HG03064 (cell line): Measurements from ENCODE around the gene AURKAIP1.

Source experiments
- ATAC-seq: cut with Tn5 transposase; IDR thresholded peaks from one replicate; pipeline ENCODE4 v1.9.1; 2021; ENCODE audit warnings: low read depth; ENCODE audit not compliant: unreplicated experiment

The AURKAIP1 gene

DNA sequence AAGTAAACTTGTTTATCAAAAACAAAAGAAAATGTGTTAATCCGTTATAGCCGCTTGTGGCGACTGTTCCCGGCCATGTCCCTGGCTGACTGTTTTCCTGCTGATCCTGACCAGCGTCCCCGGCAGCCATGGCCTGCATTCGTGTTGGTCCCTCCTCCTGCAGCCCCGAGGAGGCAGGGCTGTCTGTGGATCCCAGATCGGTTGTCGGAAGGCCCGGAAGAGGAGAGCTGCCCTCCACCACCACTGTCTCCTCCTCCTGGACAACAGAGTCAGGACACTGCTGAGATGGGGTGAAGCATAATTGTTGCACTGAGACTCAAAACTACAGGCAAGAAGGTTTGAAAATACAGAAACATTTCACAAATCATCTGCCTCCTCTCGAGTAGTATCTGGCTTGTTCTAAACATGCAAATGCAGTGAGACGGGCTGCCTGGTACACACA lies 13.0 kb downstream of the AURKAIP1 start:
- ATAC-seq: no peak

DNA sequence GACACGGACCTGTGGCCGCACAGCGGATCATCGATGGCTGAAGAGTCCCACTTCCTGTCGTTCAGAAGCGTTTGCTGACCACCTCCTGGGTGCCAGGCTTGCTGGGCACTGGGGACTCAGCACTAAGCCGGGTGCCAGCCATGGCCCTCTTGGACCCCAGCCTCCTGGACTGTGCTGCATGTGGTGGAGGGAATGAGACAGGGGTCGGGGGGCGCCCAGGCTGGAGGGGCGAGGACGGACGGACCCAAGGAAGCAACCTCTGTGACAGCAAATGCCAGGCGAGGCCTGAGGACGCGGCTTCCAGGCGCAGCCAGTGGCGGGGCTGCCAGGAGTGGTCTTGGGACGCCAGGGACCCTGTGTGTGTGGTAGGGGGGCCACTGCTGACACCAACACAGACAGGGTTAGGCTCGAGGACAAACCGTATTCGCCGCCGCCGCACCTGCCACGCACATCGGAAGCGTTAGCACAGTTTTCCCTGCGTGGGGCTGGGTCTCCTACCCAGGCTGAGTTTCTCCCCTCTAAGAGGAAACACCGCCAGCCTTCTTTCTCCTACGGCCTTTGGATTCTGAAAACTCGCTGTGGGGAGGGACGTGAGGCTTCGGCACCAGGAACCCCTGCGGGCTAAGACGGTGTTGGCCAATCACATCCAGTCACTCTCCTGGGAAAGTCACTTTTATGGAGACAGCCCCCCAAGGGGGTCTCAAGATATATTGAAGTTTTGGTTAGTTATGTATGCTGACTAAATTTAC lies 13.6 kb downstream of the AURKAIP1 start:
- no peak for ATAC-seq

DNA sequence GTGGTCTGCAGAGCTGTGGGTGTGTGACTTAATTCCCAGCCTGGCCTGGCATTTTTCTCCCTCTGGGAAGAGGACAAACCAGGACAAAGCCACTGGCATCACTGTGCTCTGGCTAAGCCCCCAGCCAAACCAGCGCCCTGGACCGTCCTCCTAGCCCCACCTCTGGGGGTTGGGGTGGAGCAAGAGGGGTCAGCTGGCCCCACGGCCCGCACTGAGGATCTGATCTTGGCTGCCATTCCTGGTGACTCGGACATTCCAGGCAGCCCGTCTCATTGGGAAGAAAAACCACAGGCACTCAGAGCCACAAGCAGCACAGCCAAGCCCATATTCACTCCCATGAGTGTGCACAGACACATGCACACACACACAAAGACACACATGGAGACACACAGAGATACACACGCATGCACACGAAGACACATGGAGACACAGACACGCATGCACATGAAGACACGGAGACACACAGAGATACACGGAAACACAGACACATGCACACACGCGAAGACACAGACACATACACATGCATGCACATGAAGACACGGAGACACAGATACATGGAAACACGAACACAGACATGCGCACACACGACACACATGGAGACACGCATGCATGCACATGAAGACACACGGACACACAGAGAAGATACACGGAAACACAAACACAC lies 14.4 kb downstream of the AURKAIP1 start:
- ATAC-seq: no peak

- no peak for ATAC-seq
Observed at GRCh38 chr1:1359664-1360468, 15.1 kb downstream of the AURKAIP1 start.

DNA sequence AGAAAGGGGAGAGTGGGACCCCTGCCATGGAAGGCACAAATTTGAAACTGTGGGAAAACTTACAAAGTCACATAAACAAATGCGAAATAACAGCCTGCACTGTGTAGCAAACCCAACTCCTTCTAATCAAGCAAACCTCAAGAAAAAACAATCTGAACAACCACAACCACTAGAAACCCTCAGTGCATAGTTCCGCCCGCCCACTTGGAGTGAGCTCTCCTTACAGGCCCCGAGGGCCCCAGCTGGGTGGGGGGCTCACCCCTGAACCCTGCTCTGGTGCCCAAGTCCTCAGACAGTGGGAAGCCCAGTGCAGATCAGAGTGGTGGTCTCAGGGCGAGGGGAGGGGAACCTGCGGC lies 15.7 kb downstream of the AURKAIP1 start:
- ATAC-seq: no peak

- no peak for ATAC-seq
Observed at GRCh38 chr1:1358433-1359271, 16.4 kb downstream of the AURKAIP1 start, which contains the start of gene MXRA8. Gene MXRA8 (minus strand): TSS chr1:1358555. CDS start chr1:1358504, 51 bp downstream.

DNA sequence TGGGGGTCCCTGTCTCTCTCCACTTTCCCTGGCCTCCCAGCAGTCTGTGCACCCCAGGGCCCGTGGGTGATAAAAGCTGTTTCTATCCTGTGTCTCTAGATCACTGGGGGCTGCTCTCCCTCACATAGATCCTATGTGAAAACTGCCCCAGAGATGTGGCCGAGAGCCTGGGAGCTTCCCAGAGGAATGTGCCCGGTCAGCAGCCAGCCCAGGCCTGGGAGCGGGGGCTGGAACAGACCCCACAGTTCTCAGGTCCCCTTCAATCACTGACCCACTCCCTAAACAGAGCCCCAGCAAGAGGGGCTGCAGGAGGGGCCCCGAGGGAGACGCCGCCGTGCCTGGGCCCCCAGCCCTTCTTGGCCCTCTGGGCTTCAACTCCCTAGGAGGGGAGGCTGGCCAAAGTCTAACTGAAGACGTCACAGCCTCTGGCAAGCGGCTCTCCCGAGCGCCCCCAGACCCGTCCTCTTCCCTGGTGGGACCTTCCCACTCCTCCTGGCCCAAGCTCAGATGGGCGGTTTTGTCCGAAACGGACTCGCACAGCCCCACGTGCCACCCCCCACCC lies 17.1 kb downstream of the AURKAIP1 start:
- no peak for ATAC-seq

DNA sequence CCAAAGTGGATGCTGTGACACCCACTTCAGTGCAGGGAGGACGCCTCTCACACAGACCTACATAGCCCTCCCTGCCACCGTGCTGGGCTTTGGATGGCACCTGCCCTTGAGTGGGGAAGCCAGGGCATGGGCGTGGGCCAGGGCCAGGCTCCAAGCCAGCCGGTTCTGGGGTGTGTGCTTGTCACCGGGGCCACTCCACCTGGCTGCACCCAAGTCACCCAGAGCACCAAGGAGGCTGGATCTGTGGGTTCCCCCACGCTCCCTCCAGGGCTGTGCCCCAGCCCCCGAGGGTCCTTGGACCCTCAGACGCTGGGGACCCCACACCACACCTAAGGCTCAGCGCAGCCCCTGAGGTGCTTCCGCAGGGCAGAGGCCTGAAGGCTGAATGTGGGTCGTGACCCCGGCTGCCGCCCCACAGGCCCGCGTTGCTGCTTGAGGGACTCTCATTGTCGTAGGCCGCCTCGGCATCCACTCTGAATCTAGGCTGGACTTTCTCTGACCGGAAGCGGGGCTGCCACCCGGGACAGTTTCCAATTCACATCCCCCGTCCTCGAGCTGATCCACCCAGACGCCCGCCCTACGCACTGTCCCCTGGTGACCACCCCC lies 18.1 kb downstream of the AURKAIP1 start:
- no peak for ATAC-seq

DNA sequence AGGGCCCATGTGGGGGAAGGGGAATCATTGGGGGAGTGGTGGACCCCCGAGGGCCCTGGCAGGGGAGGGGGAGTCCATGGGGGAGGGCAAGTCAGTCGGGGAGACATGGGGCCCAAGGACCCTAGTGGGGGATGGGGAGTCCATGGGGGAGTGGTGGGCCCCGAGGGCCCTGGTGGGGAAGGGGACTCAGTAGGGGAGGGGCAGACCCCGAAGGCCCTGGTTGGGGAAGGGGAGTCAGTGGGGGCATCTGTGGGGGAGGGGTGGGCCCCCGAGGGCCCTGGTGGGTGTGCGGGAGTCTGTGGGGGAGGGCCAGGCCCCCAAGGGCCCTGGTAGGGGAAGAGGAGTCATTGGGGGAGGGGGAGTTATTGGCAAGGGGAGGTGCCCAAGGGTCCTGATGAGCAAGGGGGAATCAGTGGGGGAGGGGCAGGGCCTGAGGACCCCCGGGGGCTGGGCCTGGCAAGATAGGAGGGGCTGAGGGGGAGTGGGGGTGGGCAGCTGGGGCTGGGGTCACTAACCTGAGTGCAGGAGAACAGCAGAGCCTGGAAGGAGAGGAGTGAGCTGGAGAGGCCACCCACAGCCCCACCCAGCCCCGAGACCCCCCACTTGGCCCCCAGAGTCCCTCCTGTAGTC lies 18.7 kb downstream of the AURKAIP1 start:
- no peak for ATAC-seq

DNA sequence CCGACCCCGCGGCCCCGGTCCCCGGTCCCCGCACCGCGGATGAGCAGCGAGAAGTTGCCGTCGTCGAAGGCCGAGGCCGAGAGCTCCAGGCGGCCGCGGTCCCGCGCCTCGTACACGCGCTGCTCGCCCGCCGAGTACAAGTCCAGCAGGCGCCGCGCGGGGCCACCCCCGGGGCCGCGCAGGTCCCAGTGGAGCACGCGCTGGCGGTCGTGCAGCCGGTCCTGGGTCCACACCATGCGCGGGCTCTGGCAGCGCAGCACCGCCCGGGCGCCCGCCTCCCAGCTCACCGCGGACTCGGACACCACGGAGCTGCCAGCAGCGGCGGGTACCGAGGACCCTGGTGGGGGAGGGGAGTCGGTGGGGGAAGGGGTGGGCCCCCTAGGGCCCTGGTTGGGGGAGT lies 19.6 kb downstream of the AURKAIP1 start:
- ATAC-seq: no peak

DNA sequence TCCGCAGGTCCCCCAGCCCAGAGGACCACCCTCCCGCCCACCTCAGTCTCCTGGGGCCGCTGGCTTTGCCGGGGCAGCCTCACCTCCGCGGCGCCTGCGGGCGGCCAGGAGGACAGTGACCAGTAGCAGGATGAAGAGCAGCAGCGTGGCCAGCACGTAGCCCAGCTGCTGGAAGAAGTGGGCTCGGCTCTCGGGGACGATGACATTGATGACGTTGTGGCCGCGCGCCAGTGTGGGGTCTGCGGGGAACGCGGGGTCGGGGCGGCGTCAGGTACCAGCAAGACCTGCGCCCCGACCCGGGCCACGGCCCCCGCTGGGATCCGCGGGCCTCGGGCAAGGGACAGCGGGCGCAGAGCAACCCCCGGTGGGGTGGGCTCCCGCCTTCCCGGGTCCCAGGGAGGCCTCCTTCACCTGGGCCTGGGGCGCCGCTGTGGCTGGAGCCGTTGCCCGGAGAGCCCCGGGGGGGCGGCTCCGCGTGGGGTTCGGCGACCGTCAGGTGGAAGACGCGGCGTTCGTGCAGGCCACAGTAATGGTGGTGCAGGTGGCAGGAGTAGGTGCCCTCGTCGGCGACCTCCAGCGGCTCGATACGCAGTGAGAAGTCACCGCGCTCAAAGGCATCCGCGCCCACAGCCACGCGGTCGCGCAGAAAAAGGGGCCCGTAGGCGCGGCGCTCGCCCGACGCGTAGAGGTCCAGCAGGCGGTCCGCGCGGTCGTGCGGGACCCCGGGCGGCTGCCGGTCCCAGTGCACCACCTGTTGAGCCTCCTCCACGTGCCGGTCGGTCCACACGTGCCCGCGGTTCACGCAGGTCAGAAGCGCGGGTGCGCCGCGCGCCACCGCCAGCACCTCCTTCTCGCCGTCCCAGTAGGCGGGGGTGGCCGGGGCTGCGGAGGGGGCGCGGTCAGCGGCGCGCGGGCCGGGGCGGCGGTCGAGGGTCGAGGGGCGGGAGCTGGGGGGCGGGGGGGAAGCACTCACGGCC lies 20.4 kb downstream of the AURKAIP1 start:
- no peak for ATAC-seq

GRCh38 chr1:1353389-1354151 lies 21.4 kb downstream of the AURKAIP1 start:
- no peak for ATAC-seq

GRCh38 chr1:1352786-1353388 lies 22.1 kb downstream of the AURKAIP1 start:
- no peak for ATAC-seq

DNA sequence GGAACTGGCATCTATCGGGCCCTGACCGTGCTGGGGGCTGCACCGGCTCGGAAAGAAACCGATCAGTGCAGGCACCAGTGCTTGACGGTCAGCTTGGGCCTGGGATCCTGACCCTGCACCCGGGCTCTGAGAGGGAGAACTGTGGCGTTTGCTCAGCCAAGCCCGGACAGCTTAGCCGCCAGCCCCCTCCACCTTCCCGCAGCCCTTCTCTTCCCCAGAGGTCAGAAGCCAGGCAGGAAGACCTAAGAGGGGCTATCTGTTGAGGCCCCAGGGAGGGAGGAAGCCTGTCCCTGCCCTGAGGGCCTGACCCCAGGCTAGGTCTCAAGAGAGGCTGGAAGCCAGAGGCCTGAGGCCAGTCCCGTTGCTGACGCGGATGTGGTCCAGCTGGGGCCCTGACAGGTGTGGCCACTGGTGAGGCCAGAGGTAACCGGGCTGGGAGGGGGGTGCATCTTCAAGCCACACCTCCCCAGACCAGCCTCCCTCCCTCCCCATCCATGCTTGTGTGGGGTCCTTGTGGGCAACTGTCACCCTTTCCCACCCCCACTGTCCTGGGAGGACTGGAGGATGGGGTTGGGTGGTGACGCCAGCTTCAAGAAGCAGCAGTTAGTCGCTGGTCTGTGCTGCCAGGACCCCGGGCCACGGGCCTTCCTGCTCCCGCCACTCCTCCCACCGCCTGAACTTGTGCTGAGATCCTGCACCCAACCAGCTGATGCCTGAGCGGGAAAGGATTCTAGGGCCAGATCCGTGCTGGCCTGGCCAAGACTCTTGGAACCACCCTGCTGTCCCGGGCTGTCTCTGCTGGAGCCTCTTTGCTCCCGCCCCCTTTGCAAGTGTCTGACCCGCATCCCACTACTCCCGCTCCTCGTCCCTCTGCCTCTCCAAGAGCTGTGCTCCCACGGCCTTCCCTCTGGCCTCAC lies 23.2 kb downstream of the AURKAIP1 start:
- ATAC-seq: no peak

DNA sequence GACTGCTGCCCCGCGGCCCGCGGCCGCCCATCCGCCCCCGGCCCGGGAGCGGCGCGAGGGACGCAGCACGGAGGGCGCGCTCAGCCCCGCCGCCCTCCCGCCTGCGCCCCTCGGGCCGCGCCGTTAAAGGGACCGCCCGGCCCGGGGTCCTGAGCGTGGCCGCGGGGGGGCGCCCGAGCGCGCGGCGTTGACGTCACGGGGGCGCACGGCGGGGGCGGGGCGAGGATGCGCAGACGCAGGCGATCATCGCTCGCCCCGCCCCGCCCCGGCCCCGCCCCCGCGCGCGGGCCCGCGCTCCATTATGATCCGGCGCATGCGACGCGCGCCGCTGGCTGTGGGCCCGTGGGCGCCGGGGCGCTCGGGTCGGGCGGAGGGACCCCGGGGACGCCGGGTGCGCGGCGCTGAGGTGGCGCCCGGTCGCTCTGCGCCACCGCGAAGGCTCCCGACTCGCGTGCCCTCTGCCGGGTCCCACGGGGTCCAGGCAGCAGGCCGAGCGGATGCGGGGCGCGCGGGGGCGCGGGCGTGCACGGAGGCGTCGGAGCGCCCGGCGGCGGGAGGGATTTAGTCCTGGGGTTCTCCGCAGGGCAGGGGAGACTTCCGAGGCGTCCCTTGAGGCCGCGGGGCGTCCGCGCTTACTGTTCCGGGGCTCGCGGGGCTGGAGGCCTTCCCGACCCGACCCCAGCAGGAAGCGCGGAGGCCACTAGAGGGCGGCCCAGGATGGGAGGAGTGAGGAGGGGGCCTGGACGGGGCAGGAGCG lies 25.6 kb downstream of the AURKAIP1 start, which contains the start of gene DVL1:
TSS of gene DVL1 (minus strand) at position 163 of the 757 bp plus-strand sequence. CDS start 353 bp downstream, outside the sequence.
- ATAC-seq: peak; percentile 49
